ENCODE measurements around the gene NCOR1. TPM values are rescaled to one million over a fixed set of nuclear protein-coding genes. Genes with fewer than 3 reads are reported as not detected.
"Not testable (repeated sequence)": the region's sequence is repeated elsewhere in the genome, so short reads cannot be mapped to it uniquely, and the experiment has no call there.

NCOR1 gene
- total and polyA plus RNA-seq, 2 experiments from 2014 or later: 50.6 to 95.7 TPM

- H3K79me2 ChIP-seq (ENCODE audit: insufficient read depth): peaks cover 99% of the 10 kb centered on the region
- no peaks in the 10 kb centered on the region for H3K9me3 ChIP-seq (ENCODE audit: low read depth)
- H3K4me3 ChIP-seq: no peak overlapping the region
- 0 out of 2 replicates have a peak overlapping the region, but pooled peaks have one; percentile 16 for H3K27ac ChIP-seq
- DNase-seq: peak; percentile 52
- H3K9me2 ChIP-seq (ENCODE audit: insufficient read depth): no peaks in the 10 kb centered on the region
- no peaks in the 10 kb centered on the region; the same call in 1 of the 2 replicates for H3F3A ChIP-seq (ENCODE audit: insufficient read depth)
- H3K4me2 ChIP-seq (ENCODE audit: unreplicated experiment): no peak overlapping the region
- no peaks in the 10 kb centered on the region for H3K27me3 ChIP-seq (replicated peaks; ENCODE audit: insufficient read depth)
- WGBS, 2 experiments (ENCODE audit: low coverage in 1 of 2, low lambda C conversion rate in 2 of 2, missing lambda C conversion rate in 2 of 2): 72 to 76% methylated on average over 5 of the region's 5 CpGs
- no peak for TF ChIP-seq EZH2 (IDR thresholded peaks at IDR 0.05; ENCODE audit: insufficient read depth, poor library complexity, severe bottlenecking)
- no peak for TF ChIP-seq EZH2phosphoT487 (IDR thresholded peaks at IDR 0.05; ENCODE audit: insufficient read depth, low read depth)
- in situ Hi-C loops (cut with MboI): no loop called here
- peaks cover 4% of the 10 kb centered on the region; the same call in 1 of the 2 replicates for H3K4me1 ChIP-seq (ENCODE audit: insufficient read depth)
- H4K20me1 ChIP-seq (ENCODE audit: insufficient read depth): peaks cover 4% of the 10 kb centered on the region; the same call in 1 of the 2 replicates
- H3K9ac ChIP-seq: no peak overlapping the region
- H2AFZ ChIP-seq: no peak overlapping the region
- H3K36me3 ChIP-seq (ENCODE audit: low read depth): 0 out of 2 replicates have a peak, but pooled peaks cover under 1% of the 10 kb centered on the region
Observed at GRCh38 chr17:16178836-16179235, 36.5 kb downstream of the NCOR1 start.

DNA sequence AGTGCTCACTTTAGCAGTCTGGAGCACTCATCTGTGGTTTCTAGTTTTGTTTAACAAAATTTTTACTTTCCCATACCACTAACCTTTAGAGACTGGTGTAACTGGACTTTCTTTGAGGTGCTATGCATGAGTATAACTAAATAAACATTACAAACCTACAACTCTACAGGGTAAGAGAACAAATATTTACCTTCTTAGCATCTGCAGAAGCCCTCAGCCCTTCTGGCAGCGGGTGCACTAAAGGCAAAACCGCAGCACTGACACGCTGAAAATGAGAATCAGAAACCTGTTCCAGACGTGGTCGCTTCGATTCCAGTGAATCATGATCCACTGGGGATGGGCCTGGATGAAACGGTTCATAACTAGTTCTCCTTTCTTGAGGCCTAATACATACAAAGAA is 43.7 kb downstream of the NCOR1 start:
- no peaks in the 10 kb centered on the region for H3K9me3 ChIP-seq (ENCODE audit: low read depth)
- no peak overlapping the region for H3K9ac ChIP-seq
- H3K9me2 ChIP-seq (ENCODE audit: insufficient read depth): no peaks in the 10 kb centered on the region
- no peak for DNase-seq
- H3K79me2 ChIP-seq (ENCODE audit: insufficient read depth): peaks cover 97% of the 10 kb centered on the region
- H3F3A ChIP-seq (ENCODE audit: insufficient read depth): no peaks in the 10 kb centered on the region
- H3K36me3 ChIP-seq (ENCODE audit: low read depth): peaks cover 9% of the 10 kb centered on the region
- in situ Hi-C loops (cut with MboI): no loop called here
- no peak overlapping the region for H3K4me3 ChIP-seq
- no peak overlapping the region for H3K4me2 ChIP-seq (ENCODE audit: unreplicated experiment)
- 86% methylated on average over 7 of the region's 7 CpGs for WGBS, 2 experiments (ENCODE audit: low coverage in 1 of 2, low lambda C conversion rate in 2 of 2, missing lambda C conversion rate in 2 of 2)
- no peaks in the 10 kb centered on the region for H3K4me1 ChIP-seq (ENCODE audit: insufficient read depth)
- H2AFZ ChIP-seq: no peak overlapping the region
- no peak for TF ChIP-seq EZH2 (IDR thresholded peaks at IDR 0.05; ENCODE audit: insufficient read depth, poor library complexity, severe bottlenecking)
- no peak for TF ChIP-seq EZH2phosphoT487 (IDR thresholded peaks at IDR 0.05; ENCODE audit: insufficient read depth, low read depth)
- no peaks in the 10 kb centered on the region for H4K20me1 ChIP-seq (ENCODE audit: insufficient read depth)
- no peak overlapping the region for H3K27ac ChIP-seq
- no peaks in the 10 kb centered on the region for H3K27me3 ChIP-seq (replicated peaks; ENCODE audit: insufficient read depth)

DNA sequence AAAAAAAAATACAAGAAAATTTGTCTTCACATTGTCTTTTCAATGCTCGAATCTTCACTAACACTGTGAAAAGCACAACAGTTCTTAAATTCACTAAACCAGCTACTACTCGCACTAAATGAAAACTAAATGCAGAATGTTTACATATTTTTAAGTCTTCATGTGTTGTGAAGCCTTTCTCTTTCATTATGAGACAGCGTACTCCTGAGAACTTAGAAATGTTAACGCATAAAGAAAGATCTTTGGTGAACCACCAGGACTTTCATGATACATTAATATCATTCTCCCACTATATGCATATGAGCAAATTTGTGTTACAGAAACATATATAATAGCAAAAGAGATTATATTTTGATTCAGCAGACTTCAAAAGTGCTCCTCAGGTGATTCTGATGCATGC is 48.6 kb downstream of the NCOR1 start:
- 96 to 99% methylated on average over 4 of the region's 4 CpGs for WGBS, 2 experiments (ENCODE audit: low coverage in 1 of 2, low lambda C conversion rate in 2 of 2, missing lambda C conversion rate in 2 of 2)
- H3K4me2 ChIP-seq (ENCODE audit: unreplicated experiment); H3K27ac ChIP-seq; H3F3A ChIP-seq (ENCODE audit: insufficient read depth); H3K4me3 ChIP-seq; H2AFZ ChIP-seq; in situ Hi-C loops (cut with MboI); H4K20me1 ChIP-seq (ENCODE audit: insufficient read depth); H3K27me3 ChIP-seq (replicated peaks; ENCODE audit: insufficient read depth); H3K4me1 ChIP-seq (ENCODE audit: insufficient read depth); H3K9me2 ChIP-seq (ENCODE audit: insufficient read depth); DNase-seq; H3K9ac ChIP-seq; H3K9me3 ChIP-seq (ENCODE audit: low read depth): not testable (repeated sequence)
- peaks cover 13% of the 10 kb centered on the region for H3K36me3 ChIP-seq (ENCODE audit: low read depth)
- peaks cover 83% of the 10 kb centered on the region for H3K79me2 ChIP-seq (ENCODE audit: insufficient read depth)

- H3F3A ChIP-seq (ENCODE audit: insufficient read depth): no peaks in the 10 kb centered on the region
- no peak for TF ChIP-seq EZH2 (IDR thresholded peaks at IDR 0.05; ENCODE audit: insufficient read depth, poor library complexity, severe bottlenecking)
- no peak for TF ChIP-seq EZH2phosphoT487 (IDR thresholded peaks at IDR 0.05; ENCODE audit: insufficient read depth, low read depth)
- H3K4me1 ChIP-seq (ENCODE audit: insufficient read depth): no peaks in the 10 kb centered on the region
- peaks cover 74% of the 10 kb centered on the region for H3K79me2 ChIP-seq (ENCODE audit: insufficient read depth)
- H3K9ac ChIP-seq: no peak overlapping the region
- 86 to 87% methylated on average over 3 of the region's 3 CpGs for WGBS, 2 experiments (ENCODE audit: low coverage in 1 of 2, low lambda C conversion rate in 2 of 2, missing lambda C conversion rate in 2 of 2)
- H3K4me2 ChIP-seq (ENCODE audit: unreplicated experiment): no peak overlapping the region
- H3K27ac ChIP-seq: no peak overlapping the region
- in situ Hi-C loops (cut with MboI): no loop called here
- no peaks in the 10 kb centered on the region for H3K27me3 ChIP-seq (replicated peaks; ENCODE audit: insufficient read depth)
- peak; percentile 9 for DNase-seq
- no peaks in the 10 kb centered on the region for H3K9me3 ChIP-seq (ENCODE audit: low read depth)
- 0 out of 2 replicates have a peak, but pooled peaks cover 5% of the 10 kb centered on the region for H3K36me3 ChIP-seq (ENCODE audit: low read depth)
- no peaks in the 10 kb centered on the region for H3K9me2 ChIP-seq (ENCODE audit: insufficient read depth)
- H2AFZ ChIP-seq: no peak overlapping the region
- no peak overlapping the region for H3K4me3 ChIP-seq
- H4K20me1 ChIP-seq (ENCODE audit: insufficient read depth): no peaks in the 10 kb centered on the region
Observed at GRCh38 chr17:16158714-16159113, 56.6 kb downstream of the NCOR1 start.

DNA sequence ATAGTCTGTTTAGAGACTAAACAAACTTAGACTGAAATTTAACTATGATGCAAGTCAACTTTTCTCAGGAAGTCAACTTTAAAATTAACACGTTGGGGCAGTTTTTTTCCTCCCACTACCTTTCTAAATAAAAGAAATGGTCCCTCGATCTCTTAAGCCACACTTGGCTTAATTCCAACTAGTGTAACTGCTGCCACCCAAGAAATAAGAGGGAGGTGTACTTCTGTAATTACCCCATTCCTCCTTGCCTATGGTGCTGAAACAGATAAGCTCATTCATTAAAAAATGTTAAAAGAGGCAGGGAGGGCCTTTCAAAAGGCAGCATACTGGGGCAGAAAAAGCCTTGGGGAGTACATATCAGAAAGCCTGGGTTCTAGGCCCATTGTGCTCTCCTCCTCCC is 59.8 kb downstream of the NCOR1 start:
- Histone ChIP-seq H3K9ac (no peak overlapping the region), H4K20me1 (ENCODE audit: insufficient read depth) (no peaks in the 10 kb centered on the region), H3K9me2 (ENCODE audit: insufficient read depth) (no peaks in the 10 kb centered on the region), H3K4me1 (ENCODE audit: insufficient read depth) (0 out of 2 replicates have a peak, but pooled peaks cover under 1% of the 10 kb centered on the region), H3F3A (ENCODE audit: insufficient read depth) (no peaks in the 10 kb centered on the region), H3K4me2 (ENCODE audit: unreplicated experiment) (no peak overlapping the region), H3K36me3 (ENCODE audit: low read depth) (peaks cover 13% of the 10 kb centered on the region; the same call in 1 of the 2 replicates), H3K4me3 (no peak overlapping the region), H2AFZ (no peak overlapping the region), H3K27ac (no peak overlapping the region), H3K9me3 (ENCODE audit: low read depth) (no peaks in the 10 kb centered on the region), H3K79me2 (ENCODE audit: insufficient read depth) (peaks cover 45% of the 10 kb centered on the region), H3K27me3 (replicated peaks; ENCODE audit: insufficient read depth) (no peaks in the 10 kb centered on the region)
- 70 to 75% methylated on average over 2 of the region's 2 CpGs for WGBS, 2 experiments (ENCODE audit: low coverage in 1 of 2, low lambda C conversion rate in 2 of 2, missing lambda C conversion rate in 2 of 2)
- TF ChIP-seq EZH2phosphoT487 (IDR thresholded peaks at IDR 0.05; ENCODE audit: insufficient read depth, low read depth) (no peak), EZH2 (IDR thresholded peaks at IDR 0.05; ENCODE audit: insufficient read depth, poor library complexity, severe bottlenecking) (no peak)
- in situ Hi-C loops (cut with MboI): no loop called here
- peak; percentile 2 for DNase-seq

DNA sequence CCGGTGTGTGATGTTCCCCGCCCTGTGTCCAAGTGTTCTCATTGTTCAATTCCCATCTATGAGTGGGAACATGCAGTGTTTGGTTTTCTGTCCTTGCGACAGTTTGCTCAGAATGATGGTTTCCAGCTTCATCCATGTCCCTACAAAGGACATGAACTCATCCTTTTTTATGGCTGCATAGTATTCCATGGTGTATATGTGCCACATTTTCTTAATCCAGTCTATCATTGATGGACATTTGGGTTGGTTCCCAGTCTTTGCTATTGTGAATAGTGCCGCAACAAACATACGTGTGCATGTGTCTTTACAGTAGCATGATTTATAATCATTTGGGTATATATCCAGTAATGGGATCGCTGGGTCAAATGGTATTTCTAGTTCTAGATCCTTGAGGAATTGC is 63.0 kb downstream of the NCOR1 start:
- H3K4me1 ChIP-seq (ENCODE audit: insufficient read depth); DNase-seq; H3K27ac ChIP-seq; H4K20me1 ChIP-seq (ENCODE audit: insufficient read depth); H3K4me3 ChIP-seq; H2AFZ ChIP-seq; H3K9ac ChIP-seq; H3K4me2 ChIP-seq (ENCODE audit: unreplicated experiment); H3K9me2 ChIP-seq (ENCODE audit: insufficient read depth); H3K9me3 ChIP-seq (ENCODE audit: low read depth); in situ Hi-C loops (cut with MboI); H3F3A ChIP-seq (ENCODE audit: insufficient read depth); H3K27me3 ChIP-seq (replicated peaks; ENCODE audit: insufficient read depth): not testable (repeated sequence)
- WGBS, 2 experiments (ENCODE audit: low coverage in 1 of 2, low lambda C conversion rate in 2 of 2, missing lambda C conversion rate in 2 of 2): 77 to 82% methylated on average over 6 of the region's 6 CpGs
- Histone ChIP-seq H3K36me3 (ENCODE audit: low read depth) (peaks cover 26% of the 10 kb centered on the region), H3K79me2 (ENCODE audit: insufficient read depth) (peaks cover 19% of the 10 kb centered on the region)

All from GM23248 (cell line).